IPS DF 4.7 (cell line): ENCODE measurements around the gene CBL.
"Not testable (repeated sequence)": the region's sequence is repeated elsewhere in the genome, so short reads cannot be mapped to it uniquely, and the experiment has no call there.

ENCODE experiments used
- DNase-seq: peaks from one replicate; pipeline ENCODE4 v3.0.0-alpha.2; 2013; ENCODE audit warnings: low spot score; ENCODE audit errors: extremely low read depth

CBL gene

DNA sequence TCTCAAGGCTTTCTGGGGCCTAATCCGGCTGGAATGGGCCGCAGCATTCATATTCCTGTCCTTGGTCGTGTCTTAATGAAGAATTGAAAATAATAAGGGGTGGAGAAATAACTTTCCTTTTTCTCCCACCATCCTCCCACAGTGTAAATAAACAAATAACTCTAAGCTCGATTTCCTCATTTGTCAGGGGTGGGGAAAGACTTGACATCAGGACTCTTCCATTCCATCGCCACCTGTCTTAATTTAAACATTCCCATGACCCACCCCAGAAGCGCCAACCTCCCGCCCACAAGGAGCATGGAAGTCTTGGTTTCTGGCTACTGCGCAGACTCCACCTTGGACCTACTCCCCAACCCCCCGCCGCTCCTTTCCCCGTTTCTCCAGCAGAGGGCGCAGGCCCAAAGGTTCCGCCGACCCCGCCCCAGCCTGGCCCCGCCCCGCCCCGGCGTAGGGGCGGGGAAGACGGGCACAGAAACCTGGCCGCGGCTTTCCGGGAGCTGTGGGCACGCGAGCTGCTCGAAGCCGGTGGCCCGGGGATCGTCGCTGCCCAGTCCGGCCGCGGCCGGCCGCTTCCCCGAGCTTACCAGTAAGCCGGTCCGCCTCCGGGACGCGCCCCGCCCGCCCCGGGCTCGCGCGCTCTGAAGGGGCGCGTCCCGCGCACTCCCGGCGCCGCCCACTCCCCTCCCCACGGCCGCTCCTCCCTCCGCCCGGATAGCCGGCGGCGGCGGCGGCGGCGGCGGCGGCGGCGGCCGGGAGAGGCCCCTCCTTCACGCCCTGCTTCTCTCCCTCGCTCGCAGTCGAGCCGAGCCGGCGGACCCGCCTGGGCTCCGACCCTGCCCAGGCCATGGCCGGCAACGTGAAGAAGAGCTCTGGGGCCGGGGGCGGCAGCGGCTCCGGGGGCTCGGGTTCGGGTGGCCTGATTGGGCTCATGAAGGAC, at the start of gene CBL:
TSS of gene CBL (plus strand) at position 766 of the 937 bp plus-strand sequence. CDS start at position 845, 79 bp downstream.
- peak; percentile 53 for DNase-seq

DNA sequence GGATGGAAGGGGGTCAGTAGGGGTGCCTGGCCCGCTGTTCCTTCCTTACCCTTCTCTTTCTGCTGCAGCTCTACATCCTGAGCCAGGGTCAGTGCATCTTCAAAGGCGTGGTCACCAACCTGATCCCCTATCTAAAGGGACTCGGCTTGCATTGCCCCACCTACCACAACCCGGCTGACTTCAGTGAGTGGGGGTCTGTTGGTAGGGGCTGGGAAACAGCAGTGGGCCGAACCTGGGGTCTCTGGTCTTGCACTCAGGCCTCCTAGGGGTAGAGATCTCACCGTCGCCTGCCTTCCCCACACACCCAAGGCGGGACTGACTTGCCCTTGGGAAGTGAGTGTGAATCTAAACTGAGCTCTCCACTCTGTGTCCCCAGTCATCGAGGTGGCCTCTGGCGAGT, 49.6 kb upstream of the CBL start:
- no peak for DNase-seq

DNA sequence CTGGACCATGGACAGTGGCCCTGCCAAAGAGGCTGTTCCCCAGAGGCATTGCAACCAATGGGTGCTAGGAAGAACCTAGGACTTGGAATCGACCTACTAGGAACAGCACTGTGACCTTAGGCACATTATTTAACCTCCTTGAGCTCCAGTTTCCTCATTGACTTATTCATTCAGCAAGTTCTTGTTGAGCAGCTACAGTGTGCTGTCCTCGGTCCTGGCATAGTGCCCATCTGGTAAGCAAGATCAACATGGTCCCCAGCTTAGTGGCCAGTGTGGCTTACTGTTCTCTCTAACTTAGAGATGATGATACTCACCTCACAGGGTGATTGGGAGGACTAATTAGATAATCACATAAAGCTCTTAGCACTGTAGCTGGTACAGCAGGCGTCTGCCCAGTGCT, 49.1 kb upstream of the CBL start:
- no peak for DNase-seq

DNA sequence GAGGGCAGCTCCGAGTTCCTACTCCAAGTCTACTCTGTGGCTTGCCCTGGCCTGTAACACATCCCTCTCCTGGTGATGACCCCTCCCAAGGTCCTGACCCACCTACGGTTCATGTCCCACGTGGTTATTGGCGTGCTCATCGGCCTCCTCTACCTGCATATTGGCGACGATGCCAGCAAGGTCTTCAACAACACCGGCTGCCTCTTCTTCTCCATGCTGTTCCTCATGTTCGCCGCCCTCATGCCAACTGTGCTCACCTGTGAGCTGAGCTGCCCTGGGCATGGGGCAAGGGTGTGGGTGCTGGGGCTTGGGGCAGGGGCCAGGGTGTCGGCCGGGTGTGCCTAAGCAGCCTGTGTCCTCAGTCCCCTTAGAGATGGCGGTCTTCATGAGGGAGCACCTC, 47.7 kb upstream of the CBL start:
- DNase-seq: no peak

DNA sequence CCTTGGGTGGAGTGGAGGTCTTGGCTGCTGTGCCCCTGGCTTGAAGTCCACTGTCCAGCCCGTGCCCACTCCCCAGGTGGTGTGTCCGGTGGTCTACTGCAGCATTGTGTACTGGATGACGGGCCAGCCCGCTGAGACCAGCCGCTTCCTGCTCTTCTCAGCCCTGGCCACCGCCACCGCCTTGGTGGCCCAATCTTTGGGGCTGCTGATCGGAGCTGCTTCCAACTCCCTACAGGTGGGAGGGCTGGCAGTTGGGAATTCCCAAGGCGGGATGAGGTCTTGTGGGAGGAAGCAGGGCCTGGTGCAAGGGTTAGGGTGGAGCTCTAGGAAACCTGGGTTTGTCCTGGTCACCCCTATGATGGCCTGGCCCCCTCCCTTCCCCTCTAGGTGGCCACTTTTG, 46.0 kb upstream of the CBL start:
- no peak for DNase-seq

DNA sequence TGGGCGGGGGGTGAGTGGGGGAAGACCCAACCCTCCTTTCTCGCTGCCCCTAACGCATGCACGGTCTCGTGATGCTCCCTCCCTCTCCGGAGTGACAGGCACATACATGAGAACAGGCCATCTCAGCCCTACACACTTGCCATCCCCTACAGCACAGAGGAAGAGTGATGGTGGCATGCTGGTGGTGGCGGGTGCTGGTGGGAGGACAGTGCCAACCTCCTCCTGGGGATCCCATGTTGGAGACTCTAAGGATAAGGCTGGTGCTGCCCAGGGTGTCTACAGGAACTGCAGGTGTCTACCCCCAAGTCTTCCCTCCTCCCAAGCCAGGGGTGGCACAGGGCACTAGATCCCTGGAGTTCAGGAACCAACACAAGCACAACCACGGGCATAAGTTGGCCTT, 44.3 kb upstream of the CBL start:
- DNase-seq: no peak

DNA sequence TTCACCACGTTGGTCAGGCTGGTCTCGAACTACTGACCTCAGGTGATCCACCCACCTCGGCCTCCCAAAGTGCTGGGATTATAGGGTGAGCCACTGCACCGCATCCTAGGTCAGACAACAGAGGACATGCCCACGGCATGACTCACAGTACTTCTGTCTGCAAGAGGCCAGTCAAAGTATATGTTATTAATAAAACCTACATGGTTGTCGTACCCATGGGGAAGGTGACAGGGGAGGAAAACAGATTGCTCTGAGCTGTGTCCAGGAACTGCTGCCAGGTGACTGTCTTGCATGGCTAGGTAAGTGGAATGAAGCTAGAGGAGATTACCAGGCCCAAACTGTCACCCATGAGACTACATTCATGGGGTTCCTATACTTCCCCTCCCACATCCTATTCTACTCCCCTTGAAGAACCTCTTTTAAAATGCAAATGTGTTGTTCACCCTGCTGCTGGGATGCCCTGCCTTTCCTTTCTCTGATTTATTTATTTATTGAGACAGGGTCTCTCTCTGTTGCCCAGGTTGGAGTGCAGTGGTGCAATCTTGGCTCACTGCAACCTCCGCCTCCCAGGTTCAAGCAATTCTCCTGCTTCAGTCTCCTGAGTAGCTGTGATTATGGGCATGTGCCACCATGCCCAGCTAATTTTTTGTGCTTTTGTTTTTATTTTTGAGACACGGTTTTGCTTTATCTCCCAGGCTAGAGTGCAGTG, 39.6 kb upstream of the CBL start:
- DNase-seq: no peak

DNA sequence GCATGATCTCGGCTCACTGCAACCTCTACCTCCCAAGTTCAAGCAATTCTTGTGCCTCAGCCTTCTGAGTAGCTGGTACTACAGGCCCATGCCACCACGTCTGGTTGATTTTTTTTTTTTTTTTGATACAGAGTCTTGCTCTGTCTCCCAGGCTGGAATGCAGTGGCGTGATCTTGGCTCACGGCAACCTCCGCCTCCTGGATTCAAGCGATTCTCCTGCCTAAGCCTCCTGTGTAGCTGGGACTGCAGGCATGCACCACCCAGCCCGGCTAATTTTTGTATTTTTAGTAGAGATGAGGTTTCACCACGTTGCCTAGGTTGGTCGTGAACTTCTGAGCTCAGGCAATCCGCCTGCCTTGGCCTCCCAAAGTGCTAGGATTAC, 39.1 kb upstream of the CBL start:
- not testable (repeated sequence) for DNase-seq

DNA sequence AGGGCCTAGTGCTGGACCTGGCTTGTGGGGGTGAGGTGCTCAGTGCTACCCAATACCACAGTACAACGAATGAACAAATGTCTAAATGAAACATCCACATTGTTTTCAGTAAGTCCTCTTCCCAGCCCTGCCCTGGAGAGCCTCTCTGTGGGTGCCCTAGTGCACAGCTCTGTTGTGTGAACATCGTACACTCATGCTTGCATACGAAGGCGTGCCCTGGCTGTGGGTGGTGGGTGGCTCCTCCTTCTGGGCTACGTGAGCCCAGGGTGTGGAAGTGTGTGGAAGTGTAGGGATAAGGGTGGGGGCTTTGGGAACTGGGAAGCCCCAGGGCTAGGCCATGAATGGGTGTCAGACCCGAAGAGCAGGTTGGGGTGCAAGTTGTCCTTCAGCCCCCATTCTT, 38.2 kb upstream of the CBL start:
- DNase-seq: no peak

DNA sequence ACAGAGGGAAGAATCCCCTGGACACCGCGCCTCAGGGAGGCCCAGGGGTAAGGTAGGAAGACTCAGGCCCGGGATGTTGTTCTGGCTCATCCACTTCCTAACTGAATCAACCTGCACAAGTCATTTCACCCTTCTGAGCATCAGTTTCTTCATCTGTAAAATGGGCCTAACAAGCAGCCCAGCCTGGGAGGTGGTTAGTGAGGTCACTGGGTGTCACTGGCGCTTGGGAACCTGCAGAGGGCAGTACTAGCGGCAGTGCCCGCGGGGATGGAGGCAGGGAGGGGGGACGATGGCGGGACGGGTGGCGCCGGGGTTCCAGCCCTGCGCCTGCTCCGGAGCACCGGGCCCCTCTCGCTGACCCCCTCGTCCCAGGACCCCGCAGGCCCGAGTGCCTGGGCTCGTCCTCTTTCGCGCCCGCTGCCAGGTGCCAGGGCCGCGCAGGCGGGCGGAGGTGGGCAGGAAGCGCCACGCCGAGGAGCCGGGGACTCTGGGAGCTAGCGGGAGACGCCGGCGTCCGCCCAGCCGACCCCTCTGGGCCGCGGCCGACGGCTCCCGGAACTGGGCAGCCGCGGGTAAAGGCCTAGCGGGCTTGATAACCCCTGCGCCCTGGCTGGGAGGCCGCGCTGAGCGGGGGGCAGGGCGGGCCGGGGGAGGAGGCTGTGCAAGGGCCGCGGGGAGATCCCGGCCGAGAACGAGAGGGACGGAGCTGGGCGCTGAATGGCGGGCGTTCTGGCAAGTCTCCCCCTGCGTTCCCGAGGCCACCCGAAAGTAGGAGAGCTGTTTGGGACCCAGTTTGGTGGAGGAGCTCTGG, 37.5 kb upstream of the CBL start, which contains the start of gene NLRX1:
TSS of gene NLRX1 (plus strand) at position 255 of the 811 bp plus-strand sequence. CDS start 2,679 bp downstream, outside the sequence.
- DNase-seq: no peak

DNA sequence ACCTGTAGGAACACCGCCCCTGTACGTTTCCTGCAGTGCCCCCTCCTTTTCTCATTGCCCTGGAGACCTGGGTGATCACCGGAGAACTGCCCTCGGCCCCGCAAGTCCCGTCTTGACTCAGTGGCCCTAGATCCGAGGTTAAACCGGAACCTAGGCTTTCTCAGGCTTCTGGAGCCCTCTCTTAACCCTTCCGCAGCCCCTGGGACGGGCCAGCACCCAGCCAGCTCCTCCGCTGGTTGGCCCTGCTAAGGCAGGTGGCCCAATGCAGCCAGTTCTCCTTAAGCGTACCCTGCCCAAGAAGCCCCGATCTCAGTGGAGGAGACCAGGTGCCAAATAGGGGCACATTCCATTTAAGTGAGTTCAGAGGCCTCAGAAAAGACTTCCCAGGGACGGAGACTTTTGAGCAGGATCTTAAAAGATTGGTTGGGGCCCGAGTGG, 36.8 kb upstream of the CBL start:
- DNase-seq: no peak

DNA sequence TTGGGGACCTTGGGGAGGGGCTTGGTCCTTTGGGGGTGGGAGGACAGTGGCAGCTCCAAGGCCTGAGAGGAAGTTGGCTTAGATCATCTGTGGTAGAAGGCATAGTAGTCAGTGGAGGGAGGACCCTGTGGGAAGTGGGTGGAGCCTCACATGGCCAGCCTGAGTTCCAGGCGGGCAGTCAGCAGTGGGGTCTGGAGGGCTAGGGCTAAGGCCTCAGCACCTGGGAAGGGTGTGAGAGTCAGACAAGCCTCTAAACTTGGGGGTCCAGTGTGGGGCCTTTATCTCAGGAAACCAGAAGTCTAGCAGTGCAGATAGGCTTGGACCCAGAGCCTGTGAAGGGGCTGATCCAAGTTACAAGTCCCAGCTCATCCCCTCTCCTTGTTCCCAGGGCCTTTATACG, 33.6 kb upstream of the CBL start:
- DNase-seq: no peak

DNA sequence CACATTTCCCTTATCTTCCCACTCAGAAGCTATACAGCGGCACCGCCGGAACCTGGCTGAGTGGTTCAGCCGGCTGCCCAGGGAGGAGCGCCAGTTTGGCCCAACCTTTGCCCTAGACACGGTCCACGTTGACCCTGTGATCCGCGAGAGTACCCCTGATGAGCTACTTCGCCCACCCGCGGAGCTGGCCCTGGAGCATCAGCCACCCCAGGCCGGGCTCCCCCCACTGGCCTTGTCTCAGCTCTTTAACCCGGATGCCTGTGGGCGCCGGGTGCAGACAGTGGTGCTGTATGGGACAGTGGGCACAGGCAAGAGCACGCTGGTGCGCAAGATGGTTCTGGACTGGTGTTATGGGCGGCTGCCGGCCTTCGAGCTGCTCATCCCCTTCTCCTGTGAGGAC, 32.7 kb upstream of the CBL start:
- DNase-seq: no peak

DNA sequence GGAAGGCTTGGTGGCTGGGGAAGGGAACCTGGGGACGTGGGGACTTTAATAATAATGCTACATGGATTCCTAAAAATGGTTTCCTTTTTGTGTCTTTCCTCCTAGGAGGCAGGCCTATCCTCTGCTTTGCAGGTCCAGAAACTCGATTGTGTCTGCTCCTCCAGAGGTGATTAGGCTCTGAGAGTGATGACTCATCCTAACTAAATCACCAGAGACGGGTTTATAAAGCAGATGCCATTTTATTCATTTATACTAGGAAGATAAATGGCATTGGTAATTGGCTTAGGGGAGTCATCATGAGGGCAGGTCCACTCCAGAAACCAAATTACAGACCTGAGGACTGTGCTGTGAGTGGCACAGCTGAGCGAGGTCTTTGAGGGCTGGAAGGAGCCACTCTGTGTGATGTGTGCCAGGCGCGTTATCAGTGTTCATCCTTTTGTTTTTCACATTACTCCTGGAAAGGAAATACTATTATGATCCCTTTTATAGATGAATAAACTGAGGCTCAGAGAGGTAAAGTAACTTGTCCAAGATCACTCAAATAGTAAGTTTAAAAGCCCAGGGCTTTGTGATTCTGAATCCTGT, 30.6 kb upstream of the CBL start:
- DNase-seq: no peak

DNA sequence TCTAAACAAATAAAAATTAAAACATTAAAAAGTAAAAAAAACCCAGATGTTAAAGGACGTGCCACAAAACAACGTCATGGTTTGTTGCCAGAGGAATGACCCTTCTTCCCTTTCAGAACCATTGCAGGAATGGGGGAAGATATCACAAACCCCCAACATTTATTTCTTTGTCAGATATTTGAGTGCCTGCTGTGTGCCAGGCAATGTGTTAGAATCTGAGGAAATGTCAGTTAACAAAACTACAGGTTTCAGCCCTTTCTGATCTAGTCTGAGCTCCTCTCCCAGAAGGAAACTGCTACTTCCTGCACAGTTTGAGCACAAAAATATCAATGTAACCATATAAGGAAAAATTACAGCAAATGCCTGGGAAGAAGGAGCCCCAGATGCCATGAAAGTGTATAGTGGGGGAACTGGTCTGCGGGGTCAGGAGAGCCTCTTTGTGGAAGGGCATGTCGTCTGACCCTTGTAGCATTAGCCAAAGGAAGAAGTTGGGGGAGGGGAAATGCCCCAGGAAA, 27.9 kb upstream of the CBL start:
- no peak for DNase-seq

DNA sequence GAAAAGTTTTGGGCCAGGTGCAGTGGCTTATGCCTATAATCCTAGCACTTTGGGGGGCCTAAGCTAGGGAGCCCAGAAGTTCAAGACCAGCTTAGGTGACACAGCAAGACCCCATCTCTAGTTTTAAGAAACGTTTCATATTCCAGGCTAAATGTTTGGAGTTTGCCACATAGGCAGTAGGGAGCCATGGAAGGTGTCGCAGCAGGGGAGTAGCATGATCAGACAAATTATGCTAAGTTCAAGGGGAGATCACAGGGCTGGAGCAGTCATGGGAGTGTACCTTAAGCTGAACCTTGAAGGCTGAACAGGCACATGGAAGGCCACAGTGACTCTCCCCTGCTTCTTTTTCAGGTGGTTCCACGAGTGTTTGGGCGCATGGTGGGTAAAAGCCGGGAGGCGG, 26.8 kb upstream of the CBL start:
- no peak for DNase-seq

DNA sequence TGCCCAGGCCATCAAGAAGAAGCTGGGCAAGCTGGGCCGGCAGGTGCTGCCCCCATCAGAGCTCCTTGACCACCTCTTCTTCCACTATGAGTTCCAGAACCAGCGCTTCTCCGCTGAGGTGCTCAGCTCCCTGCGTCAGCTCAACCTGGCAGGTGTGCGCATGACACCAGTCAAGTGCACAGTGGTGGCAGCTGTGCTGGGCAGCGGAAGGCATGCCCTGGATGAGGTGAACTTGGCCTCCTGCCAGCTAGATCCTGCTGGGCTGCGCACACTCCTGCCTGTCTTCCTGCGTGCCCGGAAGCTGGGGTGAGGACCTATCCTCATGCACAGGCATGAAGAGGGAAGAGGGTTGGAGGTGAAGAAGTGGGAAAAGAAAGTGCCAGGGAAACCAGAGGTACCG, 26.2 kb upstream of the CBL start:
- DNase-seq: no peak

DNA sequence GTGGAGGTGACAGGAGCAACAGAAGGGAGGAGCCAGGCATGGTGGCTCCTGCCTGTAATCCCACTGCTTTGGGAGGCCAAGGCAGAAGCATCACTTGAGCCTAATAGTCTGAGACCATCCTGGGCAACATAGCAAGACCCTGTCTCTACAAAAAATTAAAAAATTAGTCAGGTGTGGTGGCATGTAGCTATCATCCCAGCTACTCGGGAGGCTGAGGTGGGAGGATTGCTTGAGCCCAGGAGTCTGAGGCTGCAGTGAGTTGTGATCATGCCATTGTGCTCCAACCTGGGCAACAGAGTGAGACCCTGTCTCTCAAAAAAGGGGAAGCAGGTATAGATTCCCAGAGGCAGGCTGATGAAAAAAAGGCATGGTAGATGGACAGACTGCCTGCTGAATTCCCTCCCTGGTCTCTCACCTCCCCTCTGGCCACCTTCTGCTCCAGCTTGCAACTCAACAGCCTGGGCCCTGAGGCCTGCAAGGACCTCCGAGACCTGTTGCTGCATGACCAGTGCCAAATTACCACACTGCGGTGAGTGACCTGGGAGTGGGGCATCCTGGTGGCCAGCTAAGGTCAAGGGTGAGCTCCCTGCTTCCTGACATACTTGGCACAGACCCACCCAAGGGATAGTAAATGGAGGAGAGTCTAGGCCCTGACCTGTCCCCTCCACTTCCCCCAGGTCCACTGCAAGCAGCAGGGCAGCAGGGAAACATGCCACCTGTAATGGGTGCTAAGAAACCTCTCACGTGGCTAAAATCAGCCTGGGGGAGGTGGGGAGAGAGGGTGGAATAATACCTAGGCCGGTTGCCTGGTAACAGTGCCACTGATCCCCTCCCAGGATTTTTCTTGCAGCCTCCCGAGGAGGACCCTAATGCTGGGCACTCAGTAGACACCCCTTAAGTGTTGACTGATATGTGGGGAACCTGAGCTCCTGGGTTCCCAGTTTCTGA, 25.1 kb upstream of the CBL start:
- no peak for DNase-seq

DNA sequence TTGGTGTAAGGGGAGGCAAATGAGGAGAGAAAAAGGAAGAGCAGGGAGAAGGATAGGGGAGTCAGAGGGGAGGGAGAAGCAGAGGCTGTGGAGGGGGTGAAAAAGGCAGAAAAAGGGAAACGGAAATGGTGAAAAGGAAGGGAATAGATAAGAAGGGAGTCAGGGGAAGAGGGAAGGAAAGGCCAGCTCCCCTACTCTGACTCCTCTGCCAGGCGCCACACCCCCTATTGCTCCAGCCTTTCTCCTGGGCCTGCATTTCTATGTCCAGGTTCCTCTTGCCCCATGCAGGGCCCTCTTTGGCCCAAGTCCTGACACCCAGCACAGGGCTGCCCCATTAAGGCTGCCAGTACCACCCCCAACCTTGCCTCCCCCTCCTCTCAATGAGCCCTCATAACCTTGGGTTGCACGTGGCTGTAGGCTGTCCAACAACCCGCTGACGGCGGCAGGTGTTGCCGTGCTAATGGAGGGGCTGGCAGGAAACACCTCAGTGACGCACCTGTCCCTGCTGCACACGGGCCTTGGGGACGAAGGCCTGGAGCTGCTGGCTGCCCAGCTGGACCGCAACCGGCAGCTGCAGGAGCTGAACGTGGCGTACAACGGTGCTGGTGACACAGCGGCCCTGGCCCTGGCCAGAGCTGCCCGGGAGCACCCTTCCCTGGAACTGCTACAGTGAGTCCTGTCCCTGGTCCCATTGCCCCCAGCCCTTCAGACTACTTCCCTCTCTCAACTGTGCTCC, 24.3 kb upstream of the CBL start:
- DNase-seq: no peak
